ENCODE measurements around the gene PKP1. TPM values are rescaled to one million over a fixed set of nuclear protein-coding genes. Genes with fewer than 3 reads are reported as not detected.

Gene PKP1
- total RNA-seq, 2 donors from 2014 or later, result 36.8 to 82.9 TPM

- no peaks in the 10 kb centered on the region for H3K36me3 ChIP-seq
- no peaks in the 10 kb centered on the region for H3K4me1 ChIP-seq (replicated peaks)
- WGBS, result 88% methylated on average over 9 of the region's 9 CpGs
- H3K27me3 ChIP-seq (replicated peaks; ENCODE audit: insufficient read depth), result no peaks in the 10 kb centered on the region
- no peak overlapping the region for H3K4me3 ChIP-seq
- TF ChIP-seq, protein P1, sequence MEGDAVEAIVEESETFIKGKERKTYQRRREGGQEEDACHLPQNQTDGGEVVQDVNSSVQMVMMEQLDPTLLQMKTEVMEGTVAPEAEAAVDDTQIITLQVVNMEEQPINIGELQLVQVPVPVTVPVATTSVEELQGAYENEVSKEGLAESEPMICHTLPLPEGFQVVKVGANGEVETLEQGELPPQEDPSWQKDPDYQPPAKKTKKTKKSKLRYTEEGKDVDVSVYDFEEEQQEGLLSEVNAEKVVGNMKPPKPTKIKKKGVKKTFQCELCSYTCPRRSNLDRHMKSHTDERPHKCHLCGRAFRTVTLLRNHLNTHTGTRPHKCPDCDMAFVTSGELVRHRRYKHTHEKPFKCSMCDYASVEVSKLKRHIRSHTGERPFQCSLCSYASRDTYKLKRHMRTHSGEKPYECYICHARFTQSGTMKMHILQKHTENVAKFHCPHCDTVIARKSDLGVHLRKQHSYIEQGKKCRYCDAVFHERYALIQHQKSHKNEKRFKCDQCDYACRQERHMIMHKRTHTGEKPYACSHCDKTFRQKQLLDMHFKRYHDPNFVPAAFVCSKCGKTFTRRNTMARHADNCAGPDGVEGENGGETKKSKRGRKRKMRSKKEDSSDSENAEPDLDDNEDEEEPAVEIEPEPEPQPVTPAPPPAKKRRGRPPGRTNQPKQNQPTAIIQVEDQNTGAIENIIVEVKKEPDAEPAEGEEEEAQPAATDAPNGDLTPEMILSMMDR (IDR thresholded peaks at IDR 0.05), result no peak
- no peak for TF ChIP-seq POLR2A (IDR thresholded peaks at IDR 0.05)
- intact Hi-C loops (cut with DNase I), result no loop called here
- H3K27ac ChIP-seq, result no peak overlapping the region
- DNase-seq (ENCODE audit: low spot score), result no peak
- H3K9me3 ChIP-seq, result no peaks in the 10 kb centered on the region
Observed at GRCh38 chr1:201379733-201380242, 96.5 kb downstream of the PKP1 start.

GRCh38 chr1:201381130-201381529 lies 97.8 kb downstream of the PKP1 start:
- 53% methylated on average over 7 of the region's 7 CpGs for WGBS
- H3K27me3 ChIP-seq (replicated peaks; ENCODE audit: insufficient read depth), result no peaks in the 10 kb centered on the region
- no peaks in the 10 kb centered on the region for H3K9me3 ChIP-seq
- H3K27ac ChIP-seq, result no peak overlapping the region
- TF ChIP-seq, protein P1 (IDR thresholded peaks at IDR 0.05), result no peak
- TF ChIP-seq POLR2AphosphoS5 (IDR thresholded peaks at IDR 0.05) (no peak), POLR2A (IDR thresholded peaks at IDR 0.05) (no peak)
- intact Hi-C loops (cut with DNase I), result no loop called here
- no peaks in the 10 kb centered on the region for H3K36me3 ChIP-seq
- no peaks in the 10 kb centered on the region for H3K4me1 ChIP-seq (replicated peaks)
- peak; percentile 39 for DNase-seq (ENCODE audit: low spot score)
- H3K4me3 ChIP-seq, result no peak overlapping the region

Other genes with a start within 250 kb of the PKP1 start
- gene CACNA1S, start 171.1 kb upstream of the PKP1 start, total RNA-seq, result under 1 TPM in 1 of 2 donors, not detected in 1; 0.55 TPM
- not detected for gene ASCL5, start 156.3 kb upstream of the PKP1 start, total RNA-seq
- 100 to 1,000 TPM; 131 to 164 TPM for gene TMEM9, start 129.0 kb upstream of the PKP1 start, total RNA-seq
- 1 to 10 TPM; 2.0 to 6.7 TPM for gene IGFN1, start 92.7 kb upstream of the PKP1 start, total RNA-seq
- 1 to 10 TPM; 2.2 to 3.5 TPM for gene TNNT2, start 94.2 kb downstream of the PKP1 start, total RNA-seq
- 10 to 100 TPM; 12.8 to 26.8 TPM for gene LAD1, start 115.8 kb downstream of the PKP1 start, total RNA-seq
- 10 to 100 TPM in 1 of 2 donors, not detected in 1; 16.9 TPM for gene TNNI1, start 138.2 kb downstream of the PKP1 start, total RNA-seq
- 10 to 100 TPM; 49.7 to 73.9 TPM for gene PHLDA3, start 185.7 kb downstream of the PKP1 start, total RNA-seq
- 1,000 to 10,000 TPM; 1,117 to 1,634 TPM for gene CSRP1, start 223.6 kb downstream of the PKP1 start, total RNA-seq